Epithelial cell of proximal tubule (primary cell): ENCODE measurements around the gene CCDC24. TPM values are rescaled to one million over a fixed set of nuclear protein-coding genes. Genes with fewer than 3 reads are reported as not detected.

Experiments
- DNase-seq: peaks from one replicate; pipeline ENCODE4 v3.0.0-alpha.2; 2011; ENCODE audit warnings: low read depth
- H3K4me3 ChIP-seq: 2 replicates; pipeline ENCODE4 v1.5.1; 2011; ENCODE audit warnings: low read depth, mild to moderate bottlenecking, low read length
- total RNA-seq: library from RNA; depleted of rRNA; stranded (reverse); fragments of >200 nt; gene quantifications from 2 replicates; pipeline ENCODE4 v1.2.3, GENCODE V29; 2015
- TF ChIP-seq, protein P1 (sequence below): conservative IDR thresholded peaks from 2 replicates; pipeline ENCODE4 v1.5.1; 2012; ENCODE audit warnings: low read depth, mild to moderate bottlenecking, low read length

The CCDC24 gene
- total RNA-seq, 1 donor from 2014 or later: 6.6 TPM

- TF ChIP-seq, protein P1, sequence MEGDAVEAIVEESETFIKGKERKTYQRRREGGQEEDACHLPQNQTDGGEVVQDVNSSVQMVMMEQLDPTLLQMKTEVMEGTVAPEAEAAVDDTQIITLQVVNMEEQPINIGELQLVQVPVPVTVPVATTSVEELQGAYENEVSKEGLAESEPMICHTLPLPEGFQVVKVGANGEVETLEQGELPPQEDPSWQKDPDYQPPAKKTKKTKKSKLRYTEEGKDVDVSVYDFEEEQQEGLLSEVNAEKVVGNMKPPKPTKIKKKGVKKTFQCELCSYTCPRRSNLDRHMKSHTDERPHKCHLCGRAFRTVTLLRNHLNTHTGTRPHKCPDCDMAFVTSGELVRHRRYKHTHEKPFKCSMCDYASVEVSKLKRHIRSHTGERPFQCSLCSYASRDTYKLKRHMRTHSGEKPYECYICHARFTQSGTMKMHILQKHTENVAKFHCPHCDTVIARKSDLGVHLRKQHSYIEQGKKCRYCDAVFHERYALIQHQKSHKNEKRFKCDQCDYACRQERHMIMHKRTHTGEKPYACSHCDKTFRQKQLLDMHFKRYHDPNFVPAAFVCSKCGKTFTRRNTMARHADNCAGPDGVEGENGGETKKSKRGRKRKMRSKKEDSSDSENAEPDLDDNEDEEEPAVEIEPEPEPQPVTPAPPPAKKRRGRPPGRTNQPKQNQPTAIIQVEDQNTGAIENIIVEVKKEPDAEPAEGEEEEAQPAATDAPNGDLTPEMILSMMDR: no peak
- no peak overlapping the region for H3K4me3 ChIP-seq
- DNase-seq: no peak
Observed at GRCh38 chr1:43963006-43963405, 28.4 kb upstream of the CCDC24 start.

- no peak overlapping the region for H3K4me3 ChIP-seq
- TF ChIP-seq, protein P1: no peak
- DNase-seq: no peak
Observed at GRCh38 chr1:43963890-43964289, 27.5 kb upstream of the CCDC24 start.

DNA sequence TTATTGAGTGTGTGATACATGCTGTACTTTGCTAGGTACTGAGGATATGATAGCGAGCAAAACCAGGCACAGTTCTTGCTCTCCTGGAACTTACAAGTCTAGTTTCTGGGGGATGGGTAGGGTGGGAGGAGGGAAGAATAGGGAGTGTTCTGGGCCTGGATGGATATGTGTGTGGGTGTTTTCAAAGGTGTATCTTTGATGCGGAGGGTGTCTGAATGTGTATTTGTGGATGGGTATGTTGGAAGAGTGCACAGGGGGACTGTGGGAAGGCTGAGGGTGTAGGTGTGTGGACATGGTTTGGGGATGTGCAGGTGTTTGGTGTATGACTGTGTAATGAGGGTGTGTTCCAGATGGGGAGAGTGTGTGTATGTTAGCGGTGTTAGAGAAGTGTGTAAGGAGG is 26.1 kb upstream of the CCDC24 start:
- DNase-seq: no peak
- TF ChIP-seq, protein P1: no peak
- no peak overlapping the region for H3K4me3 ChIP-seq

DNA sequence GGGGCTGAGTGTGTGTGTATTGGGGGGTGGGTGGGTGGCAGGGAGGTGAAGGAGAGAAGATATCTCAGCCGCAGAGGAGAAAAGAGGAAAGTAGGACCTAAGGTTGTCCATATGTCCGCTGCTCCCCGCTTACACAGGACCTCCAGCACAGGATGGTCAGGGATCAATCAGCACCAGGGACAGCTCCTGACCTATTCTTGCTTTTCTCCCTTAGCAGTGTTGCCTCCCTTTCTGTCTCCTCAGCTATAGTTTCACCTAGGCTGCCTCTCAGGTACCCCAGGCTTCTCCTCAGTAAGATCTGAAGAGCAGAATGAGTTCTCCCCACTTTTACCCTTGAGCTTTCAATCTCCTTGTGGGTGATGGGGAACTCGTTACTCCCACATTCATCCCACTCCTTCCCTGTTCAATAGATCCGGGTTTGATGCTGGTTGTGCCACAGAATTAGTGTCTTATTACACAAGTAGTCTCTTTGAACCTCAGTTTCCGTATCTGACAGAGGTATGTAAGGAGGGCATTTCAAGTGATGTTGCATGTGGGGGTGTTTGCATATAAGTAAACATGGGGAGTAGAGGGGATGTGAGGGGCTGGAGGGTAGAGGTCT is 23.0 kb upstream of the CCDC24 start:
- no peak overlapping the region for H3K4me3 ChIP-seq
- TF ChIP-seq, protein P1: no peak
- no peak for DNase-seq

GRCh38 chr1:43969416-43969745 is 22.0 kb upstream of the CCDC24 start:
- TF ChIP-seq, protein P1: no peak
- DNase-seq: no peak
- peak overlapping the region; percentile 31 for H3K4me3 ChIP-seq

DNA sequence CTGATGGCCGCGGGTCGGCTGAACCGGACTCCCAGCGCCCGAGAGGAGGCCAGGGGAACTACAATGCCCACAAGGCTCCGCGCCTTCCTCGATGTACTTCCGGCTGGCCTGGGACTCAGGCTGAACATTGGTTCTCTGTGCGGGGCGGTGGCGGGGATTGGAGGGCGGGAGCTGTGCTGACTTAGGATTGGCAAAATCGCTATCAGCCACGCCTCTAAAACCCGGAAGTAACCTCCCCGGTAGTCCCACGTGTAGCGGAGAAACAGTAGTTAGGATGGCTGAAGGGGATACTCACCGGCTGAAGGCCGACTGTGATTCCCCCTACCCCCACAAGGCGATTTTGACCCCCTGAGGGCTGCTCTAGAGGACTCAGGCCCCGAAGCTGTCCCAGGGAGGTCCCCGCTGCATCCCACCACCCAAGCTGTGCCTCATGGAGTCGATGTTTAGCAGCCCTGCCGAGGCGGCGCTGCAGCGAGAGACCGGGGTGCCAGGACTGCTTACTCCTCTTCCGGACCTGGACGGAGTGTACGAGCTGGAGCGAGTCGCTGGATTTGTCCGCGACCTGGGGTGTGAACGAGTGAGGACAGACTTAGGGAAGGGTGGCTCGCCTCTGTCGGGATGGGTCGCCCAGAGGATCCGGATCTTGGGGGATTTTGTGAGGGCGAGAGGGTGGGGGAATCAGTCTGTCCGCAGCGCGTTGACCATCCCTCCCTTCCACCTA is 21.5 kb upstream of the CCDC24 start, which contains the start of gene DPH2:
Gene DPH2 (plus strand): TSS at position 265 of the 721 bp plus-strand sequence. CDS start 166 bp downstream, at position 431.
- peak; percentile 81 for DNase-seq
- H3K4me3 ChIP-seq: peak within 1 kb of the TSS; percentile 71
- TF ChIP-seq, protein P1: peak; percentile 13

DNA sequence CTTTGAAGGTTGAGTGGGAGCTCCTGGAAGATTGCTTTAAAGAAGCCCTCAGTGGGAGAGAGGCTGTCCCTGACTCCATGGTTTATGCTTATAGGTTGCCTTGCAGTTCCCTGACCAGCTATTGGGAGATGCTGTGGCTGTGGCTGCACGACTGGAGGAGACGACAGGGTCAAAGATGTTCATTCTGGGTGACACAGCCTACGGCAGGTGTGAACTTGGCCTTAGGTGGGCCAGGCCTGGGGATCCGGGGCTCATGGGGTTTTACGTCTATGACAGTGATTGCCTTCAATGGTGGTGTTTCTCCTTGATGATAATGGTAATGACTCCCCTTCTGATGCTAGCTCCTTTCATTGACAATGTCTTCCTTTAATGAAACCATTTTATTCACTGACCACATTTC is 20.9 kb upstream of the CCDC24 start:
- TF ChIP-seq, protein P1: no peak

More for the DNA sequence above, 20.9 kb upstream of the CCDC24 start:
- DNase-seq: no peak
- peak overlapping the region; percentile 71 for H3K4me3 ChIP-seq
